ENCODE data around the gene CCR6.

CCR6 gene

DNA sequence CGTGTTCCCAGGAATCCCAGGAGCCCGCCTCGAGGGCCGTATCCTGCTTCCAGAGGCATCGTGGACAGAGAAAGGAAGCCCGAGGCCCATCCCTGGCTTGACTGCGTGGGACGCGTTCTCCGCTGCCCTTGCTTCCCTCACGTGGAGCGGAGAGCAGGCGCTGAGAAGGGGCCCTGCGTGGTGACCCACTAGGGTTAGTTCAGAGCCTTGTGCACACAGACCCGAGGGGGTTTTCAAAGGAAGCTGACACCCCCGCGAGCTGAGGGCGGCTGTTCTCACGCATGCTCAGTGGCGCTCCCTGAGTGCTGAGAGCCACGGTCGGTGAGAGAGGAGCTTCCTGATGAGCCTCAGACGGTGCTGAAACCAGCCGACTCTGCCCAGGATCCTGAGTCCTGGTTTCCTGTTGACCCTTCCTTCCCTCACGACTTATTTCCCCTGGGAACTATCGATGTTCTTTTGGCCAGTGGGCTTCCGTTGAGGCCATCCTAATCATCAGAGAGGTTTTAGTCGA, 28.9 kb upstream of the CCR6 start:
- DNase-seq (ENCODE audit: low read depth in 2 of 2) = no peak
- no peak overlapping the region for H3K4me3 ChIP-seq (replicated peaks in 1 of 2; ENCODE audit: low read depth in 2 of 2, low read length in 2 of 2)
- TF ChIP-seq, protein P1, sequence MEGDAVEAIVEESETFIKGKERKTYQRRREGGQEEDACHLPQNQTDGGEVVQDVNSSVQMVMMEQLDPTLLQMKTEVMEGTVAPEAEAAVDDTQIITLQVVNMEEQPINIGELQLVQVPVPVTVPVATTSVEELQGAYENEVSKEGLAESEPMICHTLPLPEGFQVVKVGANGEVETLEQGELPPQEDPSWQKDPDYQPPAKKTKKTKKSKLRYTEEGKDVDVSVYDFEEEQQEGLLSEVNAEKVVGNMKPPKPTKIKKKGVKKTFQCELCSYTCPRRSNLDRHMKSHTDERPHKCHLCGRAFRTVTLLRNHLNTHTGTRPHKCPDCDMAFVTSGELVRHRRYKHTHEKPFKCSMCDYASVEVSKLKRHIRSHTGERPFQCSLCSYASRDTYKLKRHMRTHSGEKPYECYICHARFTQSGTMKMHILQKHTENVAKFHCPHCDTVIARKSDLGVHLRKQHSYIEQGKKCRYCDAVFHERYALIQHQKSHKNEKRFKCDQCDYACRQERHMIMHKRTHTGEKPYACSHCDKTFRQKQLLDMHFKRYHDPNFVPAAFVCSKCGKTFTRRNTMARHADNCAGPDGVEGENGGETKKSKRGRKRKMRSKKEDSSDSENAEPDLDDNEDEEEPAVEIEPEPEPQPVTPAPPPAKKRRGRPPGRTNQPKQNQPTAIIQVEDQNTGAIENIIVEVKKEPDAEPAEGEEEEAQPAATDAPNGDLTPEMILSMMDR (IDR thresholded peaks at IDR 0.05; ENCODE audit: low read depth, low read length) = no peak

DNA sequence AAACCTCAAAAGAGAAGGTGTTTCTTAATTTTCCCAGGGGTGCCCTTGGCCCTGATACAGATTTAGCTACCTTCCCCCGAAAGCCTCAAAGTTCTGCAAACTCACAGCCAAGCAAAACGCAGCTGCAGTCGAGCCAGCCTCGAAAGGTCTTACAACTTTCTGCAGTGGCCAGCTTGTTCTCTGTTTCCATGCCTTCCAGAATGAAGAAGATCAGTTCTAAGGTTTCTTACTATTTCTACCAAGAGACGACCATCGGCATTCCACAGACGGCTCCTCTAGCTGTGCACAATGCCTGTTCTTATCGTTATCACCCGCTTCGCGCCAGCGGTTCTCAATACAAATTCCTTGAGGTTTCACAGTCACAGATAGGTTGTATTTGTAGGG, 28.5 kb upstream of the CCR6 start:
- no peak overlapping the region for H3K4me3 ChIP-seq (replicated peaks in 1 of 2; ENCODE audit: low read depth in 2 of 2, low read length in 2 of 2)
- TF ChIP-seq, protein P1 (IDR thresholded peaks at IDR 0.05; ENCODE audit: low read depth, low read length) = no peak
- peak in 1 of 2 donors; percentile 33 for DNase-seq (ENCODE audit: low read depth in 2 of 2)

DNA sequence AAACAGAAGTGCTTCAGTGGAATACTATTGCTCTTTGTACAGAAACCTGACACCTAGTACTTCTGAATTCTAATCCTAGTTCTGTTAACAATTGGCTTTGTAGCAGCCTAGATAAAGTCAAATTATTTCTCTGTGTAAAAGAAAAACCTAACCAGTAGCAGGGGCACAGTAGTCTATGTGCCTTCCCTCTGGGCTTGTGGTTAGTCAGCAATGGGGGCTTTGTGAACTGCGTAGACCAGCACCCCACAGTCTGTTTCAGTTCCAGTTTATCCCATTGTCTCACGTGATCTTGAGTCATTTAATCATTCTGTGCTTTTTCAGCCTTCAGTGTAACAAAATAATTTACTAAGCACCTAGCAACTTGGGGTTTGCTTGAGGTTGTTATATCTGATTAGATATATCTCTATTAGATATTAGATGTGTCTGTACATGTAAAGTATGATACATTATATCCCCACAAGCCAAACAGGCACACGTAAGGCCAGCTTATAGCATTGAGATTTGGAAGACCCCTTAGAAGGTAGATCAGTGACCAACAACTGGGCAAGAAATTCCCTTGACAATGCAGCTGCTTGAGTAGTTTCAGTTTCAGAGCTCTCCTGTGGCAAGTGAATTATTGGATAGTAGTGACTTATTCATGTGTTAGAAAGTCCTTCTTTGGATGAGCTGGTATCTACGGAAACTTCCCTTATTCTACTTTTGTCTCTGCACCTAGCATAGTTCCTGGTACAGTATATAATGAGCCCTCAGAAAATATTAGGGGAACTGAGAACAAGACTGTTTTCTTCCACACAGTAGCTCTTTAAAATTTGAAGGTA, 27.9 kb upstream of the CCR6 start:
- no peak overlapping the region for H3K4me3 ChIP-seq (replicated peaks in 1 of 2; ENCODE audit: low read depth in 2 of 2, low read length in 2 of 2)
- DNase-seq (ENCODE audit: low read depth in 2 of 2) = no peak
- TF ChIP-seq, protein P1 (IDR thresholded peaks at IDR 0.05; ENCODE audit: low read depth, low read length) = no peak

- TF ChIP-seq, protein P1 (IDR thresholded peaks at IDR 0.05; ENCODE audit: low read depth, low read length) = no peak
- DNase-seq (ENCODE audit: low read depth in 2 of 2) = no peak
- H3K4me3 ChIP-seq (replicated peaks in 1 of 2; ENCODE audit: low read depth in 2 of 2, low read length in 2 of 2) = no peak overlapping the region
These were observed 27.0 kb upstream of the CCR6 start for GRCh38 chr6:167095888-167096287.

DNA sequence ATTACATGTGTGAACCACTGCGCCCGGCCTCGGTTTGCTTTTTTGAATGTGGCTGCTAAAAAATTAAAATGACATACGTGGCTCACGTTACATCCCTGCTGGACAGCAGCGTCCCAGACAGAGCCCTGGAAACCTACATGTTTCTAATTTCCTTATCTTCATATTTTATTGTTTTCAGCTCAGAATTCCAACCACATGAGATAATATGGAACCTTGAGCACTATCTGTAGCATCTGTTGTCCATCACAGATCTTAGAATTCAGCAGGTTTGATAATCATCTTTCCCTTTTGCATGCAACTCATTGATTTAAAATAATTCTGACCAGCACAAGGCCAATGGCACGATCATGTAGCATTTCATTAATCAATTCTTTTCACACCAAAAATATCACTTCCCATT, 25.9 kb upstream of the CCR6 start:
- no peak for DNase-seq (ENCODE audit: low read depth in 2 of 2)
- no peak overlapping the region for H3K4me3 ChIP-seq (replicated peaks in 1 of 2; ENCODE audit: low read depth in 2 of 2, low read length in 2 of 2)
- TF ChIP-seq, protein P1 (IDR thresholded peaks at IDR 0.05; ENCODE audit: low read depth, low read length) = no peak

GRCh38 chr6:167097770-167098169, 25.1 kb upstream of the CCR6 start:
- no peak for DNase-seq (ENCODE audit: low read depth in 2 of 2)
- TF ChIP-seq, protein P1 (IDR thresholded peaks at IDR 0.05; ENCODE audit: low read depth, low read length) = no peak
- no peak overlapping the region for H3K4me3 ChIP-seq (replicated peaks in 1 of 2; ENCODE audit: low read depth in 2 of 2, low read length in 2 of 2)
